HG03558 (cell line): ENCODE data around the gene MNT.
"Not testable (repeated sequence)": the region's sequence is repeated elsewhere in the genome, so short reads cannot be mapped to it uniquely, and the experiment has no call there.

Experiments used
- ATAC-seq: cut with Tn5 transposase; IDR thresholded peaks from one replicate; pipeline ENCODE4 v1.9.1; 2021; ENCODE audit warnings: moderate number of reproducible peaks; ENCODE audit not compliant: unreplicated experiment; ENCODE audit errors: extremely low read depth

The MNT gene, protein sequence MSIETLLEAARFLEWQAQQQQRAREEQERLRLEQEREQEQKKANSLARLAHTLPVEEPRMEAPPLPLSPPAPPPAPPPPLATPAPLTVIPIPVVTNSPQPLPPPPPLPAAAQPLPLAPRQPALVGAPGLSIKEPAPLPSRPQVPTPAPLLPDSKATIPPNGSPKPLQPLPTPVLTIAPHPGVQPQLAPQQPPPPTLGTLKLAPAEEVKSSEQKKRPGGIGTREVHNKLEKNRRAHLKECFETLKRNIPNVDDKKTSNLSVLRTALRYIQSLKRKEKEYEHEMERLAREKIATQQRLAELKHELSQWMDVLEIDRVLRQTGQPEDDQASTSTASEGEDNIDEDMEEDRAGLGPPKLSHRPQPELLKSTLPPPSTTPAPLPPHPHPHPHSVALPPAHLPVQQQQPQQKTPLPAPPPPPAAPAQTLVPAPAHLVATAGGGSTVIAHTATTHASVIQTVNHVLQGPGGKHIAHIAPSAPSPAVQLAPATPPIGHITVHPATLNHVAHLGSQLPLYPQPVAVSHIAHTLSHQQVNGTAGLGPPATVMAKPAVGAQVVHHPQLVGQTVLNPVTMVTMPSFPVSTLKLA

GRCh38 chr17:2400877-2401425, at the start of gene MNT:
MNT (minus strand) TSS chr17:2401060; CDS start chr17:2400712, 348 bp downstream.
- peak; percentile 17 for ATAC-seq

DNA sequence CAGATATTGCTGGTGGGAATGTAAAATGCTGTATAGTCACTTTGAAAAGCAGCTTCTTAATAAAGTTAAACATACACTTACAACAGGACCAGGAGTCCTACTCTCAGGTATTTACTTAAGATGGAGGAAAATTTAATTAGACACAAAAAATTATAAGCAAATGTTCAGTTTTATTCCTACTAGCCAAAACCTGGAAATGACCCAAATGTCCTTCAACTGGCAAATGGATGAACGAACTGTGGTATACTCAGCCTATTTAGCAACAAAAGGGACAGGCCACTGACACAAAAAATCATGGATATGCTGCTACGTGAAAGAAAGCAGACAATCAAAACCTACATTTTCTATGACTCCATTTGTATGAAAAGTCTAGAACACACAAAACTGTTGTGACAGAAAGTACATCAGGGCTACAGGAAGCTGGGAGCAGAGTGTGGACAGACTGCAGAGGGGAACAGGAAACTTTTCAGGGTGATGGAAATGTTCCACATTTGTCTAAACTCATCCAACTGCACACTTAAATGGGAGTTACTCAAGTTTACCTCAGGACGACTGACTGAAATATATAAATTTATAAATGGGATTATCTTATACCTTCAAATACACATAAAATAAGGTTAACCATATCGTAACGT, 49.3 kb upstream of the MNT start:
- ATAC-seq = no peak

DNA sequence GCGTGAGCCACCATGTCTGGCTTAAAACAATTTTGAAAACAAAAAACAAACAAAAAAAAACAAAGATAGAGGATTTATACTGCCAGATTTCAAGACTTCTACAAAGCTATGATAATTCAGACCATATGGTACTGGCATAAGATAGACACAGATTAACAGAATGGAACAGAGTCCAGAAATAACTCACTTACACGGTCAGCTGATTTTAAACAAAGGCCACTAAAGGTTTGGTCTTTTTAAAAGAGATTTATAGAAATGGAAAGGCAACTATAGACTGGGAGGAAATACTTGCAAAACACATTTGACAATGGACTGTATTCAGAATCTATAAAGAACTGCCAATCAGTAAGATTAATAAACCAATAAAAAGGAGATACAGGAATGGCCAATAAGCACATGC, 48.6 kb upstream of the MNT start:
- ATAC-seq = no peak

- not testable (repeated sequence) for ATAC-seq
These were observed 46.6 kb upstream of the MNT start for GRCh38 chr17:2447479-2447878.

GRCh38 chr17:2445638-2446037, 44.8 kb upstream of the MNT start:
- ATAC-seq = no peak

DNA sequence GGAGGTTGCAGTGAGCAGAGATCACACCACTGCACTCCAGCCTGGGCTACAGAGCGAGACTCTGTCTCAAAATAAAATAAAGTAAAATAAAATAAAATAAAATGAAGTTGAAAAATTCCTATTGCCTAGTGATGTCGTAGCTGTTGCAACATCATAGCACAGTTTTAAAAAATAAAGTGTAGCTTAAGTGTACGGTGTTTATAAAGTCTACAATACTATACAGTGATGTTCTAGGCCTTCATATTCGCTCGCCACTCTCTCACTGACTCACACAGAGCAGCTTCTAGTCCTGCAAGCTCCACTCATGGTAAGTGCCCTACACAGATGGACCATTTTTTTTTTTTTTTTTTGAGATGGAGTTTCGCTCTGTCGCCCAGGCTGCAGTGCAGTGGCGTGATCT, 43.5 kb upstream of the MNT start:
- ATAC-seq = no peak

DNA sequence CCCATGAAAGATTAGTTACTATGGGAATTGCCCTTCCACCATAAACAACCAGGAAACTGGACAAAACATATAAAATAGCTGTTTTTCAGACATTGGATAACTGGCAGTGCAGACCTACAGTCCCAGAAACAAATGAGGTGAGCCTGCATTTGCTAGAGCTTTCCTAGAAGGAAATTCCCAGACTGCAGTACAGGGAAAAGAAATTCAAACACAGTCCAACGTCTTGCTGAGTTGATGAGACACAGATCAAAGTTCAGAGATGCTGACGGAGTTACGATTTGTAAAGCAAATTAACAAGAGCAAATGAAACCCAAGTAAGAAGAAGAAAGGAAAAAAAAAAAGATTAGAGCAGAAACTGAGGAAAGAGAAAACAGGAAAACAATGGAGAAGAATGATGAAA, 41.3 kb upstream of the MNT start:
- ATAC-seq = no peak

DNA sequence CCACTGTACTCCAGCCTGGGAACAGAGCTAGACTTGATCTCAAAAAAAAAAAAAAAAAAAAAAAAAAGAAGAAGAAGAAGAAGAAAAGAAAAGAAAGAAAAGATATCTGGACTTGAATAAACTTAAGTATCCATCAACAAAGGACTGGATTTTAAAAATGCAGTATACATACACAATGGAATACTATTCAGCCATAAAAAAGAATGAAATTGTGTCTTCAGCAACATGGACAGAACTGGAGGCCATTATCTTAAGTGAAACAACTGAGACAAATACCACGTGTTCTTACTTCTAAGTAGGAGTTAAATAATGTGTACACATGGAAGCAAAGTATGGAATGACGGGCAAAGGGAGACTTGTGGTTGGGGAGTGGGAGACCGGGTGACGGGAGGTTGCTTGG, 40.1 kb upstream of the MNT start:
- no peak for ATAC-seq

- not testable (repeated sequence) for ATAC-seq
These were observed 39.1 kb upstream of the MNT start for GRCh38 chr17:2439997-2440396.

DNA sequence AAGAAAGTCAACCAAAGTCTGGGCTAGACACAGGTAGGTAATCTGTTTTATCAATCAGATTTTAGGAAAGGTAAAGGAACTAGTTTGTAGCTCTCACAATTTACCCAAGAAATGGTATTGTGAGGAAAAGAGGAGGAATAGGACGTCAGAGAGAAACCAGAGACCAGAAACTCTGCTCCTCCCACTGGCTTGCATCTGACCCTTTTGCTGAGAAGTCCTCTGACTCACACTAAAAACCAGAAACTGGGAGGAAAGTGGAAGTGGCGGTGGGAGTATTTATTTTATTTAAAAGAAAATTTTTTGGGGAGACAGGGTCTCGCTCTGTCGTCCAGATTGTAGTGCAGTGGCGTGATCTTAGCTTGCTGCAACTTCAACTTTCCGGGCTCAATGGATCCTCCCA, 38.0 kb upstream of the MNT start:
- no peak for ATAC-seq

GRCh38 chr17:2436316-2436905, 35.6 kb upstream of the MNT start:
- ATAC-seq = no peak

DNA sequence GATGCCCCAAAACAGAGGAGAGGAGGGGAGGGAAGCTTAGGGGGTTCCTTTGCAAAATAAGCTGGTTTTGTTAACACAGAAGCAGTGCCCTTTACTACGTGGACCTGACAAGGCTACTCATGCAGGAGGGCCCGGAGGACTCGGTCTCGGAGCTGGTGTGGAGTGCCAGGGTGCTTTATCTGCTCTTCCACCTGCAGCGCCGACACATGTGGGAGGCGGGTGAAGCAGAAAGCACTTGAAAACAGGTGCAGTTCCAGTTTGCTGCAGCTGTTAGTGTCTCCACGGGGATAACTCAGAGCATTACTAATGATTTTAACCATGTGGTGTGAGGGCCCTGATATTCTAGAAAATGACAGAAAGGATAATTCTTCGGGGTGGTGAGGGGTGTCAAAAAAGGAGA, 35.0 kb upstream of the MNT start:
- no peak for ATAC-seq

GRCh38 chr17:2435181-2435741, 34.4 kb upstream of the MNT start:
- ATAC-seq = no peak

DNA sequence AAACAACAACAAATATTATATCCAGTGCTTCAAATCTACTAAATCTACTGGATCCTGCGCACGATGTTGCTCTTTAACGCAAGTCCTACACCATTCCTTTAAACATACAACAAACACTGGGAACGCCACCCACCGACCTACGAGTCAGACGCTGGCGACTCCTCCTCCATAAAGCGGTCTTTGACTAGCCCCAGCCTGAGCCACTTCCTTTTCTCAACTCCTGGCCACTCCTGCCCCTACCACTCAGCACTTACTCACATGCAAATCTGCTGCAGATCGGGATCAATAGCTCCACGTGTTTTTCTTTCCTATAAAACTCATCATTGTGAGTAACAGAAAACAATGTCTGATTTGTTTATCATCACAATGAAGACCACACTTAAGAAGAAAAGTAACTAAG, 32.8 kb upstream of the MNT start:
- no peak for ATAC-seq

DNA sequence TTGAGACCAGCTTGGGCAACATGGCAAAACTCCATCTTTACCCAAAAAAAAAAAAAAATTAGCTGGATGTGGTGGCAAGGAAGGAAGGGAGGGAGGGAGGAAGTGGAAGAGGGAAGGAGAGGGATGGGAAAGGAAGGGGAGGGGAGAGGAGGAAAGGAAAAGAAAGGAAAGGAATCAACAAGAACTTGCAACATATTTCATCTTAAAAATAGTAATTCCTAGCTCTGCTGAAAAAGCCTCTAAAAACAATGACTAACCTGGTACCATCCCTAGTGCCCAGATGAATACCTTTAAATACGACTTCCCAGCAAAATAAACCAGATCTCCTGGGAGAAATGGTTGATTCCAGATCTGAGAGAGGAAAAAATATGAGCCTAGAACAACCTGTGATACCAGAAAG, 27.1 kb upstream of the MNT start:
- no peak for ATAC-seq

DNA sequence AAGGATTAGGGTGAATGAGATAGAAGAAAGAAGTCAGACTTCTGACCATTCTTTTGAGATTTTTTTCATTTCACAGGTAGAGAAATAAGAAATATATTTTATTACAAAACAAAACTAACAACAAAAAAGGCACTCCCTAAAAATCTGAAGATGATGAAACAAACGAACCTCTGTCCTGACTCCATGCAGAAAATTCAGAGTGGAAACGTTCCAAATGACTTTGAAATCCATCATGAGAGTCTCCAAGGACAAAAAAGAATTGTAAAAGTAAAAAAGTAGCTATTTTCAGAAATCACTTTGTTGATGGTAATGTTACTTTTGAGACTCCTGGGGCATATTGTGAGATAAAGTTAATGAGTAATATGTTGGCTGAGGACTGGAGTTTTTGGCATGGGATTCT, 26.4 kb upstream of the MNT start:
- ATAC-seq = no peak

GRCh38 chr17:2423271-2423670, 22.4 kb upstream of the MNT start:
- no peak for ATAC-seq

- no peak for ATAC-seq
These were observed 20.7 kb upstream of the MNT start for GRCh38 chr17:2421315-2422147.

- no peak for ATAC-seq
These were observed 19.3 kb upstream of the MNT start for GRCh38 chr17:2420176-2420575.

DNA sequence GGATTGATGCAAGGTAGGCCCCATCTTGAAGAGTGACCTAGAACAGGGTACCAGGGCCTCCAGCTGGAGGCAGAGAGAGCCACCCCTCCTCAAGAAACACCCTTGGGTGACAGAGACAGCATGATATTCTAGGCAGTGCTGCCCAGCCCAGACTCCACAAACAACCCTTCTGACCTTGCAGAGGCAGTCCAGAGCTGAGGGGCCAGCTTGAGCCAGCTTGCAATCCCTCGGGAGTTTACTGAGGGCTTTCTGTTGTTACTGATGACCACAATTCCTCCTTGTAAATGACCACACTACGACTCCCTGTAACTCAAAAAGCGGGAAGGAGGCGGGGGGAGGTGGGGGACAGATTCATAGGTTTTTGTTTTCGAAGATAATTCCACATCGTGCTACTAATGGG, 18.6 kb upstream of the MNT start:
- no peak for ATAC-seq
